GM12878 (cell line): Measurements from ENCODE around the gene RB1. TPM values are rescaled to one million over a fixed set of nuclear protein-coding genes. Genes with fewer than 3 reads are reported as not detected.

Experiments used
- ATAC-seq: fragments of 200-7000 bp; cut with Tn5 transposase; 3 replicates; pipeline ENCODE4 v1.9.1; 2020; ENCODE audit warnings: mild to moderate bottlenecking, moderate library complexity
- BruUV-seq: library from RNA; stranded (reverse); fragments of 400-500 nt; replicated peaks from 2 replicates; lab custom pipeline; 2021; lab: Mats Ljungman, UMichigan
- CTCF ChIA-PET: fragments of 300-600 bp; sonication (Branson Sonifier 250); formaldehyde crosslinking; extraction: SDS; loops from one replicate; lab custom pipeline; 2021; ENCODE audit warnings: inconsistent platforms; lab: Yijun Ruan, JAX
- POLR2A ChIA-PET: fragments of 350-600 bp; formaldehyde crosslinking; extraction: SDS; loops from one replicate; lab custom pipeline; 2021; ENCODE audit warnings: inconsistent platforms; lab: Charles Lee
- RAD21 ChIA-PET: fragments of 300-600 bp; sonication (Branson Sonifier 250); formaldehyde crosslinking; loops from one replicate; lab custom pipeline; 2023; ENCODE audit warnings: antibody characterized with exemption; ENCODE audit not compliant: unreplicated experiment; lab: Charles Lee
- SMC1A ChIA-PET: fragments of 300-600 bp; sonication (Branson Sonifier 250); formaldehyde crosslinking; loops from one replicate; lab custom pipeline; 2023; ENCODE audit not compliant: unreplicated experiment, uncharacterized antibody; lab: Charles Lee
- DNase-seq: peaks from one replicate; pipeline ENCODE4 v3.0.0-alpha.2; 2011; ENCODE audit warnings: low read depth, low spot score
- FAIRE-seq: peaks from 3 replicates; lab custom pipeline; 2011; peaks lifted over from hg19 to GRCh38; lab: Jason Lieb, UNC
- H2AFZ ChIP-seq: 2 replicates; pipeline ENCODE4 v1.6.0; 2011; ENCODE audit warnings: low read depth, low read length, control low read depth; ENCODE audit not compliant: control insufficient read depth
- H3K27ac ChIP-seq: 2 replicates; pipeline ENCODE4 v1.5.1; 2011; ENCODE audit warnings: control low read depth; ENCODE audit not compliant: control insufficient read depth, insufficient read depth
- H3K27me3 ChIP-seq, 2 experiments: replicated peaks in 1 of 2; 2 replicates each; pipeline versions ENCODE4 v1.6.0 to v1.6.1; 2011; ENCODE audit warnings: low read length in 1 of 2; ENCODE audit not compliant: control insufficient read depth in 2 of 2, insufficient read depth in 2 of 2
- H3K36me3 ChIP-seq, 2 experiments: 2 replicates each; pipeline ENCODE4 v1.5.1; 2011; ENCODE audit warnings: low read length in 1 of 2; ENCODE audit not compliant: control insufficient read depth in 2 of 2, insufficient read depth in 2 of 2
- H3K4me1 ChIP-seq: 2 replicates; pipeline ENCODE4 v1.6.1; 2011; ENCODE audit warnings: mild to moderate bottlenecking, low read length, moderate library complexity, mixed read lengths; ENCODE audit not compliant: control insufficient read depth, insufficient read depth
- H3K4me2 ChIP-seq: 2 replicates; pipeline ENCODE4 v1.6.0; 2011; ENCODE audit warnings: control low read depth; ENCODE audit not compliant: control insufficient read depth, insufficient read depth
- H3K4me3 ChIP-seq: fragments of 200-600 bp; sonication (generic); 2 replicates; pipeline ENCODE4 v1.5.1; 2016
- H3K79me2 ChIP-seq: 2 replicates; pipeline ENCODE4 v1.6.0; 2011; ENCODE audit warnings: low read length; ENCODE audit not compliant: control insufficient read depth, insufficient read depth
- H3K9ac ChIP-seq: 2 replicates; pipeline ENCODE4 v1.8.0; 2011; ENCODE audit warnings: low read length, control low read depth, mixed read lengths; ENCODE audit not compliant: control insufficient read depth, insufficient read depth
- H3K9me3 ChIP-seq: replicated peaks from 3 replicates; pipeline ENCODE4 v1.5.1; 2011; ENCODE audit warnings: mild to moderate bottlenecking, low read length; ENCODE audit not compliant: control insufficient read depth, insufficient read depth
- H4K20me1 ChIP-seq: 2 replicates; pipeline ENCODE4 v1.6.0; 2011; ENCODE audit not compliant: control insufficient read depth, insufficient read depth
- TCF12 ChIP-seq: IDR thresholded peaks from 2 replicates; pipeline ENCODE4 v1.6.1; 2011; ENCODE audit warnings: low read depth, mild to moderate bottlenecking, low read length
- ZBTB33 ChIP-seq: fragments of 450-650 bp; IDR thresholded peaks from 2 replicates; pipeline ENCODE4 v1.6.1; 2017; ENCODE audit warnings: mild to moderate bottlenecking
- WGBS: methylation state at CpG from one replicate; pipeline ENCODE4 v1.1.6; 2016; ENCODE audit warnings: low lambda C conversion rate; ENCODE audit not compliant: insufficient replicate concordance, insufficient coverage; ENCODE audit errors: missing lambda C conversion rate; 5-methylcytosine and 5-hydroxymethylcytosine counted together
- in situ Hi-C: fragments of 300-500 bp; cut with MboI; formaldehyde crosslinking; loops from 9 replicates; pipeline ENCODE4 v1.14.3; 2018; ENCODE audit warnings: mixed read lengths
- intact Hi-C: fragments of 100-400 bp; cut with micrococcal nuclease; formaldehyde crosslinking; loops from one replicate; pipeline ENCODE4 v1.14.2; 2022; ENCODE audit not compliant: unreplicated experiment
- polyA plus RNA-seq, 11 experiments: library from polyadenylated mRNA; depleted of rRNA in 4 of 11; unstranded in 6 of 11; stranded (reverse) in 5 of 11; fragments of >200 nt; fragmentation: Nextera tagmentation in 4 of 11; fragmentation: Illumina TruSeq in 1 of 11; extraction: Ambion mirVana in 4 of 11; extraction: Trizol in 1 of 11; gene quantifications; 1 replicate in 1 of 11; 2 replicates in 10 of 11; pipeline versions ENCODE4 v1.2.1 to v1.2.3, GENCODE V29; 2011 to 2016; ENCODE audit warnings: inconsistent platforms in 2 of 11, missing spikeins in 2 of 11, low read depth in 1 of 11
- total RNA-seq, 4 experiments: library from RNA; depleted of rRNA in 3 of 4; stranded (reverse); fragments of >200 nt in 3 of 4; fragmentation: Illumina TruSeq in 1 of 4; extraction: Trizol in 1 of 4; gene quantifications; 2 replicates each; pipeline versions ENCODE4 v1.2.1 to v1.2.3, GENCODE V29; 2013 to 2021

RB1 gene
- total and polyA plus RNA-seq, 10 of the 15 experiments (the other 5 are each of a cell fraction or from before 2014, with no cell fraction given): 2.8 to 45.0 (median 8.3) TPM

GRCh38 chr13:48318821-48319511 is 15.4 kb downstream of the RB1 start:
- no TSS peak for BruUV-seq
- DNase-seq (no peak), FAIRE-seq (no peak), ATAC-seq (no peak)
- CTCF ChIA-PET: no interaction called here
- H2AFZ ChIP-seq: no peak overlapping the region
- WGBS: 61% methylated on average over 44 of the region's 47 CpGs
- no peak overlapping the region for H3K9ac ChIP-seq
- peak overlapping the region; percentile 60; the same call in 1 of the 2 replicates for H3K4me2 ChIP-seq
- intact Hi-C loops: no loop called here
- RAD21 ChIA-PET: interaction anchor here (0.6 kb wide), 1 partner anchor 589 kb away, joined by 3 read pairs; no protein-coding TSS in a partner anchor
- H3K79me2 ChIP-seq: no peaks in the 10 kb centered on the region; the same call in 1 of the 2 replicates
- peaks cover 0 to 27% of the 10 kb centered on the region in 2 experiments; a peak in 3 of 4 replicates for H3K36me3 ChIP-seq
- SMC1A ChIA-PET: no interaction called here
- H3K27ac ChIP-seq: no peak overlapping the region
- POLR2A ChIA-PET: no interaction called here
- TF ChIP-seq ZBTB33 (no peak), TCF12 (no peak)
- in situ Hi-C loops: no loop called here
- peaks cover 34% of the 10 kb centered on the region; the same call in 2 of the 3 replicates for H3K9me3 ChIP-seq
- no peak overlapping the region for H3K4me3 ChIP-seq
- no peaks in the 10 kb centered on the region for H4K20me1 ChIP-seq
- H3K4me1 ChIP-seq: no peaks in the 10 kb centered on the region
- peaks cover 0 to 2% of the 10 kb centered on the region in 2 experiments; a peak in 1 of 4 replicates for H3K27me3 ChIP-seq
